Tibial artery (tissue), 4 donors: ENCODE data around the gene SOHLH1.

Experiments used
- DNase-seq, 2 donors: peaks; one replicate each; pipeline ENCODE4 v3.0.0-alpha.2; 2019
- H3K27ac ChIP-seq, 2 donors: fragments of 200-600 bp; sonication (generic) in 1 of 2; 1 replicate in 1 of 2; 2 replicates in 1 of 2; pipeline ENCODE4 v1.5.1; 2018 to 2019; ENCODE audit warnings: mild to moderate bottlenecking in 1 of 2
- H3K27me3 ChIP-seq, 2 donors: fragments of 200-600 bp; sonication (generic) in 1 of 2; one replicate each; pipeline versions ENCODE4 v1.5.1 to v1.6.0; 2016 to 2019
- H3K36me3 ChIP-seq, 3 donors: fragments of 200-600 bp; sonication (generic) in 2 of 3; one replicate each; pipeline ENCODE4 v1.5.1; 2016 to 2019; ENCODE audit warnings: mild to moderate bottlenecking in 2 of 3
- H3K4me1 ChIP-seq, 4 donors: fragments of 200-600 bp; sonication (generic) in 2 of 4; 1 replicate in 3 of 4; 2 replicates in 1 of 4; pipeline ENCODE4 v1.5.1; 2016 to 2019
- H3K4me3 ChIP-seq, 2 donors: fragments of 200-600 bp; sonication (generic) in 1 of 2; 1 replicate in 1 of 2; 2 replicates in 1 of 2; pipeline ENCODE4 v1.5.1; 2018 to 2019; ENCODE audit warnings: mild to moderate bottlenecking in 2 of 2
- H3K9me3 ChIP-seq, 3 donors: fragments of 200-600 bp; sonication (generic) in 1 of 3; one replicate each; pipeline ENCODE4 v1.5.1; 2016 to 2019
- CTCF ChIP-seq, 2 experiments: fragments of 200-600 bp in 1 of 2; fragments of 450-650 bp in 1 of 2; IDR thresholded peaks; one replicate each; pipeline ENCODE4 v1.5.1; 2017 to 2019; ENCODE audit warnings: antibody characterized with exemption in 2 of 2, mild to moderate bottlenecking in 1 of 2, moderate library complexity in 1 of 2
- intact Hi-C: fragments of 100-400 bp; cut with DNase I; formaldehyde crosslinking; loops from one replicate; pipeline ENCODE4 v1.15.0; 2023; ENCODE audit warnings: low total_unique reads

The SOHLH1 gene

GRCh38 chr9:135683401-135684034 is 15.8 kb downstream of the SOHLH1 start:
- H3K27me3 ChIP-seq, result peaks cover 0 to 77% of the 10 kb centered on the region in 2 donors
- no peak for TF ChIP-seq CTCF (IDR thresholded peaks at IDR 0.05)
- intact Hi-C loops, result no loop called here

GRCh38 chr9:135681161-135681560 is 18.1 kb downstream of the SOHLH1 start:
- Histone ChIP-seq H3K4me3 (no peak overlapping the region), H3K27me3 (peaks cover 0 to 57% of the 10 kb centered on the region in 2 donors), H3K4me1 (no peaks in the 10 kb centered on the region), H3K27ac (no peak overlapping the region), H3K9me3 (no peaks in the 10 kb centered on the region), H3K36me3 (no peaks in the 10 kb centered on the region)
- no peak for TF ChIP-seq CTCF (IDR thresholded peaks at IDR 0.05)
- no peak for DNase-seq
- intact Hi-C loops, result no loop called here

More at GRCh38 chr9:135683401-135684034, 15.8 kb downstream of the SOHLH1 start:
- H3K36me3 ChIP-seq, result no peaks in the 10 kb centered on the region
- H3K27ac ChIP-seq, result no peak overlapping the region
- no peak overlapping the region for H3K4me3 ChIP-seq
- H3K9me3 ChIP-seq, result no peaks in the 10 kb centered on the region
- no peaks in the 10 kb centered on the region for H3K4me1 ChIP-seq
- DNase-seq, result no peak

DNA sequence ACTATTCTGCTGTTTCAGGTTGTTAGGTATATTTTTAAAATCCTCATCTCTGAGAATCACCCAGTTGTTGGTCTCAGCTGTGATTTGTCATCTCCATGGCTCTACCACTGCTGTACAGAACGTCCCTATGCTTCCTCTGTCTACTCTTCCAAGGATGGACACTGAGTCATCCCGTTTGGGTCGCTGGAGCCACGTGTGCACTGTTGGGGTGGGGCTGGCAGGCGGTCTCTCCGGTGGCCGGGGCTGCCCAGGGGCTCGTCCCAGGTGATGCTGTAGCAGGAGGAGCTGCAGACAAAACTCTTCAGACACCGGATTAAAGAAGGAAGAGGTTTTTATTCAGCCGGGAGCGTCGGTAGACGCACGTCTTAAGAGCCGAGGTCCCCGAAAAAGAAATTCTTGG is 19.2 kb downstream of the SOHLH1 start:
- no peaks in the 10 kb centered on the region for H3K4me1 ChIP-seq
- no peak overlapping the region for H3K4me3 ChIP-seq
- no peak for DNase-seq
- TF ChIP-seq CTCF (IDR thresholded peaks at IDR 0.05), result no peak
- no peak overlapping the region for H3K27ac ChIP-seq
- H3K9me3 ChIP-seq, result no peaks in the 10 kb centered on the region
- H3K27me3 ChIP-seq, result peaks cover 0 to 48% of the 10 kb centered on the region in 2 donors
- H3K36me3 ChIP-seq, result no peaks in the 10 kb centered on the region
- intact Hi-C loops, result no loop called here

GRCh38 chr9:135678236-135679017 is 20.9 kb downstream of the SOHLH1 start:
- no peak overlapping the region for H3K27ac ChIP-seq
- H3K4me3 ChIP-seq, result no peak overlapping the region
- no peak for TF ChIP-seq CTCF (IDR thresholded peaks at IDR 0.05)
- no peak for DNase-seq
- no peaks in the 10 kb centered on the region for H3K36me3 ChIP-seq
- intact Hi-C loops, result no loop called here
- H3K27me3 ChIP-seq, result peaks cover 0 to 32% of the 10 kb centered on the region in 2 donors
- no peaks in the 10 kb centered on the region for H3K4me1 ChIP-seq
- H3K9me3 ChIP-seq, result no peaks in the 10 kb centered on the region

GRCh38 chr9:135677641-135678168 is 21.6 kb downstream of the SOHLH1 start:
- H3K4me3 ChIP-seq, result no peak overlapping the region
- H3K36me3 ChIP-seq, result no peaks in the 10 kb centered on the region
- H3K4me1 ChIP-seq, result no peaks in the 10 kb centered on the region
- intact Hi-C loops, result no loop called here
- no peak overlapping the region for H3K27ac ChIP-seq
- no peak for DNase-seq
- peaks cover 0 to 28% of the 10 kb centered on the region in 2 donors for H3K27me3 ChIP-seq
- TF ChIP-seq CTCF (IDR thresholded peaks at IDR 0.05), result no peak
- H3K9me3 ChIP-seq, result no peaks in the 10 kb centered on the region
